Osteocyte (in vitro differentiated cells): ENCODE measurements around the gene HERC2. TPM values are rescaled to one million over a fixed set of nuclear protein-coding genes. Genes with fewer than 3 reads are reported as not detected.

Experiments used
- DNase-seq: peaks from one replicate; pipeline ENCODE4 v3.0.0; 2021; ENCODE audit warnings: mixed read lengths; ENCODE audit not compliant: unreplicated experiment; ENCODE audit errors: extremely low spot score
- H3K27ac Mint-ChIP-seq: one replicate; pipeline ENCODE4 v1.8.0; 2021; ENCODE audit warnings: mild to moderate bottlenecking, mixed read lengths; ENCODE audit not compliant: unreplicated experiment
- H3K27me3 Mint-ChIP-seq: one replicate; pipeline ENCODE4 v1.8.0; 2021; ENCODE audit warnings: mixed read lengths; ENCODE audit not compliant: unreplicated experiment
- H3K36me3 Mint-ChIP-seq: one replicate; pipeline ENCODE4 v1.8.0; 2021; ENCODE audit warnings: mixed read lengths; ENCODE audit not compliant: unreplicated experiment
- H3K4me1 Mint-ChIP-seq: one replicate; pipeline ENCODE4 v1.8.0; 2021; ENCODE audit warnings: mixed read lengths; ENCODE audit not compliant: unreplicated experiment
- H3K4me3 Mint-ChIP-seq: one replicate; pipeline ENCODE4 v1.8.0; 2021; ENCODE audit warnings: mild to moderate bottlenecking, moderate library complexity, mixed read lengths; ENCODE audit not compliant: unreplicated experiment
- H3K9me3 Mint-ChIP-seq: one replicate; pipeline ENCODE4 v1.8.0; 2021; ENCODE audit warnings: mixed read lengths; ENCODE audit not compliant: unreplicated experiment
- CTCF ChIP-seq: fragments of 200-600 bp; sonication (generic); IDR thresholded peaks from 2 replicates; pipeline ENCODE4 v1.5.0; 2021; ENCODE audit warnings: antibody characterized with exemption, mild to moderate bottlenecking, moderate library complexity
- total RNA-seq: library from RNA; stranded (reverse); gene quantifications from 2 replicates; pipeline ENCODE4 v1.2.1, GENCODE V29; 2021

HERC2 gene
- total RNA-seq, 1 donor from 2014 or later = 89.2 TPM

GRCh38 chr15:28191832-28192231 lies 130.1 kb downstream of the HERC2 start:
- peak overlapping the region; percentile 56 for H3K4me3 Mint-ChIP-seq
- peaks cover 40% of the 10 kb centered on the region for H3K36me3 Mint-ChIP-seq
- H3K27ac Mint-ChIP-seq = peak overlapping the region; percentile 72
- H3K4me1 Mint-ChIP-seq = peaks cover 17% of the 10 kb centered on the region
- no peak for DNase-seq
- TF ChIP-seq CTCF = peak; percentile 56
- no peaks in the 10 kb centered on the region for H3K9me3 Mint-ChIP-seq
- no peaks in the 10 kb centered on the region for H3K27me3 Mint-ChIP-seq

GRCh38 chr15:28190391-28191174 lies 131.4 kb downstream of the HERC2 start:
- H3K9me3 Mint-ChIP-seq = no peaks in the 10 kb centered on the region
- H3K4me1 Mint-ChIP-seq = peaks cover 17% of the 10 kb centered on the region
- TF ChIP-seq CTCF = no peak
- no peak overlapping the region for H3K4me3 Mint-ChIP-seq
- no peak for DNase-seq
- no peaks in the 10 kb centered on the region for H3K27me3 Mint-ChIP-seq
- peaks cover 34% of the 10 kb centered on the region for H3K36me3 Mint-ChIP-seq
- no peak overlapping the region for H3K27ac Mint-ChIP-seq

GRCh38 chr15:28185148-28185895 lies 136.7 kb downstream of the HERC2 start:
- Mint-ChIP-seq H3K4me3 (no peak overlapping the region), H3K4me1 (no peaks in the 10 kb centered on the region), H3K9me3 (no peaks in the 10 kb centered on the region), H3K27me3 (no peaks in the 10 kb centered on the region), H3K27ac (no peak overlapping the region), H3K36me3 (peaks cover 36% of the 10 kb centered on the region)
- no peak for TF ChIP-seq CTCF
- DNase-seq = no peak

- Mint-ChIP-seq H3K27me3 (no peaks in the 10 kb centered on the region), H3K4me3 (no peak overlapping the region), H3K4me1 (no peaks in the 10 kb centered on the region), H3K36me3 (peaks cover 40% of the 10 kb centered on the region), H3K27ac (no peak overlapping the region), H3K9me3 (no peaks in the 10 kb centered on the region)
- TF ChIP-seq CTCF = no peak
- DNase-seq = no peak
Measured at GRCh38 chr15:28184166-28184565, 137.8 kb downstream of the HERC2 start.

- Mint-ChIP-seq H3K27ac (no peak overlapping the region), H3K4me1 (peaks cover 4% of the 10 kb centered on the region), H3K9me3 (no peaks in the 10 kb centered on the region), H3K4me3 (no peak overlapping the region), H3K27me3 (no peaks in the 10 kb centered on the region), H3K36me3 (peaks cover 39% of the 10 kb centered on the region)
- no peak for DNase-seq
- no peak for TF ChIP-seq CTCF
Measured at GRCh38 chr15:28182731-28183130, 139.2 kb downstream of the HERC2 start.
